ENCODE data around the gene RGS9BP. TPM values are rescaled to one million over a fixed set of nuclear protein-coding genes. Genes with fewer than 3 reads are reported as not detected.
"Not testable (repeated sequence)": the region's sequence is repeated elsewhere in the genome, so short reads cannot be mapped to it uniquely, and the experiment has no call there.

The RGS9BP gene
- total and polyA plus RNA-seq, 2 experiments from 2014 or later: 0.83 TPM; not detected in 1

- H3K9me3 Mint-ChIP-seq: no peaks in the 10 kb centered on the region
- H3K4me1 ChIP-seq (ENCODE audit: insufficient read depth): no peaks in the 10 kb centered on the region
- H3K79me2 ChIP-seq (replicated peaks; ENCODE audit: insufficient read depth): no peaks in the 10 kb centered on the region
- H3K4me2 ChIP-seq: no peak overlapping the region
- no peak for DNase-seq (ENCODE audit: low spot score)
- H3F3A ChIP-seq (replicated peaks; ENCODE audit: low read depth): no peaks in the 10 kb centered on the region
- ATAC-seq: no peak
- no peak overlapping the region for H3K4me3 ChIP-seq
- peaks cover 4% of the 10 kb centered on the region for H3K27me3 Mint-ChIP-seq (ENCODE audit: insufficient read depth, low read depth, poor library complexity)
- no peak overlapping the region for H3K27ac Mint-ChIP-seq
- H3K27ac ChIP-seq (ENCODE audit: low read depth): no peak overlapping the region
- H3K27me3 ChIP-seq (ENCODE audit: insufficient read depth): no peaks in the 10 kb centered on the region
- H3K4me1 Mint-ChIP-seq: no peaks in the 10 kb centered on the region
- H3K36me3 ChIP-seq (ENCODE audit: insufficient read depth): no peaks in the 10 kb centered on the region
- H2AFZ ChIP-seq: no peak overlapping the region
- H3K4me3 Mint-ChIP-seq: no peak overlapping the region
- 0 out of 2 replicates have a peak, but pooled peaks cover 2% of the 10 kb centered on the region for H4K20me1 ChIP-seq (replicated peaks; ENCODE audit: insufficient read depth)
- TF ChIP-seq ZNF114 (CRISPR knock-in tag; IDR thresholded peaks at IDR 0.05) (no peak), EZH2phosphoT487 (IDR thresholded peaks at IDR 0.05; ENCODE audit: unreplicated experiment) (no peak), POLR2AphosphoS5 (IDR thresholded peaks at IDR 0.05; ENCODE audit: low read depth) (no peak), ZNF331 (CRISPR knock-in tag; IDR thresholded peaks at IDR 0.05; ENCODE audit: low read depth) (no peak), JUNB (IDR thresholded peaks at IDR 0.05; ENCODE audit: unreplicated experiment) (no peak), REST (IDR thresholded peaks at IDR 0.05; ENCODE audit: unreplicated experiment) (no peak), NANOG (IDR thresholded peaks at IDR 0.05; ENCODE audit: borderline replicate concordance) (no peak), EZH2 (IDR thresholded peaks at IDR 0.05; ENCODE audit: low read depth, unreplicated experiment) (no peak)
- no peaks in the 10 kb centered on the region for H3K36me3 Mint-ChIP-seq (ENCODE audit: low read depth)
- H3K9me2 ChIP-seq (ENCODE audit: insufficient read depth): no peaks in the 10 kb centered on the region
Observed at GRCh38 chr19:32711747-32712146, 36.1 kb downstream of the RGS9BP start.

- not testable (repeated sequence) for H3K4me2 ChIP-seq; H3K9me3 Mint-ChIP-seq; H3K27me3 ChIP-seq (ENCODE audit: insufficient read depth); H3K4me1 ChIP-seq (ENCODE audit: insufficient read depth); H3K79me2 ChIP-seq (replicated peaks; ENCODE audit: insufficient read depth); H3F3A ChIP-seq (replicated peaks; ENCODE audit: low read depth); H3K9me2 ChIP-seq (ENCODE audit: insufficient read depth); H3K27ac ChIP-seq (ENCODE audit: low read depth); H3K36me3 ChIP-seq (ENCODE audit: insufficient read depth); H3K36me3 Mint-ChIP-seq (ENCODE audit: low read depth); H3K4me1 Mint-ChIP-seq; H4K20me1 ChIP-seq (replicated peaks; ENCODE audit: insufficient read depth); ATAC-seq; H3K4me3 Mint-ChIP-seq; H3K27ac Mint-ChIP-seq; DNase-seq (ENCODE audit: low spot score); H3K4me3 ChIP-seq; H3K27me3 Mint-ChIP-seq (ENCODE audit: insufficient read depth, low read depth, poor library complexity); H2AFZ ChIP-seq
Observed at GRCh38 chr19:32716203-32716602, 40.6 kb downstream of the RGS9BP start.

GRCh38 chr19:32717496-32717895 is 41.8 kb downstream of the RGS9BP start:
- Histone ChIP-seq H3K9me2 (ENCODE audit: insufficient read depth) (no peaks in the 10 kb centered on the region), H3K36me3 (ENCODE audit: insufficient read depth) (no peaks in the 10 kb centered on the region), H3K4me2 (no peak overlapping the region), H3K4me3 (no peak overlapping the region), H3K4me1 (ENCODE audit: insufficient read depth) (no peaks in the 10 kb centered on the region), H3F3A (replicated peaks; ENCODE audit: low read depth) (no peaks in the 10 kb centered on the region), H4K20me1 (replicated peaks; ENCODE audit: insufficient read depth) (no peaks in the 10 kb centered on the region), H3K27me3 (ENCODE audit: insufficient read depth) (no peaks in the 10 kb centered on the region), H3K79me2 (replicated peaks; ENCODE audit: insufficient read depth) (no peaks in the 10 kb centered on the region), H3K27ac (ENCODE audit: low read depth) (no peak overlapping the region), H2AFZ (no peak overlapping the region)
- Mint-ChIP-seq H3K4me3 (no peak overlapping the region), H3K27me3 (ENCODE audit: insufficient read depth, low read depth, poor library complexity) (peaks cover 10% of the 10 kb centered on the region), H3K27ac (0 out of 2 replicates have a peak overlapping the region, but pooled peaks have one; percentile 31), H3K9me3 (peaks cover 3% of the 10 kb centered on the region; the same call in 1 of the 3 replicates), H3K36me3 (ENCODE audit: low read depth) (no peaks in the 10 kb centered on the region), H3K4me1 (peaks cover 4% of the 10 kb centered on the region; the same call in 2 of the 3 replicates)
- ATAC-seq: no peak
- DNase-seq (ENCODE audit: low spot score): no peak
- no peak for TF ChIP-seq ETS1 (IDR thresholded peaks at IDR 0.05)
- TF ChIP-seq REST (IDR thresholded peaks at IDR 0.05; ENCODE audit: unreplicated experiment): no peak
- no peak for TF ChIP-seq EZH2phosphoT487 (IDR thresholded peaks at IDR 0.05; ENCODE audit: unreplicated experiment)
- no peak for TF ChIP-seq CREB1 (CRISPR knock-in tag; IDR thresholded peaks at IDR 0.05; ENCODE audit: low read depth)
- no peak for TF ChIP-seq ZNF114 (CRISPR knock-in tag; IDR thresholded peaks at IDR 0.05)
